Measurements from ENCODE around the gene NBPF14.
"Not testable (repeated sequence)": the region's sequence is repeated elsewhere in the genome, so short reads cannot be mapped to it uniquely, and the experiment has no call there.

GRCh38 chr1:148523205-148524144 lies 72.3 kb downstream of the NBPF14 start:
- not testable (repeated sequence) for TF ChIP-seq MAX (IDR thresholded peaks at IDR 0.05); CHD2 (IDR thresholded peaks at IDR 0.05; ENCODE audit: low read length, partially characterized antibody); CTCF (IDR thresholded peaks at IDR 0.05); SMC3 (IDR thresholded peaks at IDR 0.05); HOXA7 (CRISPR knock-in tag; IDR thresholded peaks at IDR 0.05)

All from A549 (cell line).